GM18517 (cell line): ENCODE measurements around the gene GRIK5.
"Not testable (repeated sequence)": the region's sequence is repeated elsewhere in the genome, so short reads cannot be mapped to it uniquely, and the experiment has no call there.

ENCODE experiments used
- ATAC-seq: cut with Tn5 transposase; IDR thresholded peaks from one replicate; pipeline ENCODE4 v1.9.1; 2021; ENCODE audit warnings: mild to moderate bottlenecking, moderate library complexity; ENCODE audit not compliant: unreplicated experiment

GRIK5 gene

DNA sequence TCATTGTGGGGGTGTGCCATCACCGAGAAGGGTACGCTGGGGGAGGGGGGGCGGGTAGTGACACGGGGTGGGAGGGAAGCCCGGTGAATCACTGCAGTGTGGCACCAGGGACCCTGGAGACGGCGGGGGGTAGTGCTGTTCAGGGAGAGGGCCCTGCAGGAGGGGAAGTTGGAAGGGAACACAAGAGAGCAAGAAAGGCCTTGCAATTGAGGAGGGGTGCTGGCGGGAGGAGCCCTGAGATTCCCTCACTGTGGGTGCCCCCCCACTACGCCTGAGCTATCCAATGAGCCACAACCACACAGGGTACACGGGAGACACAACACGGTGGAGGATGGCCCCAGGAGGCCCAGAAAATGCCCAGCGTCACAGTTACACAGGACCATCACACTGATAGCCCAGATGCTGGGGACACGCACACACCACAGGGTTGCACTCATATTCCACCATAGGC is 75.5 kb downstream of the GRIK5 start:
- no peak for ATAC-seq

- ATAC-seq = no peak
Measured at GRCh38 chr19:41993612-41994483, 76.2 kb downstream of the GRIK5 start, which contains the start of gene ATP1A3. Gene ATP1A3, minus strand, starts transcription at chr19:41994230. Its CDS starts 154 bp downstream, at chr19:41994076.

- not testable (repeated sequence) for ATAC-seq
Measured at GRCh38 chr19:41991925-41992569, 78.0 kb downstream of the GRIK5 start.

GRCh38 chr19:41991025-41991424 is 79.0 kb downstream of the GRIK5 start:
- no peak for ATAC-seq

GRCh38 chr19:41990615-41991014 is 79.4 kb downstream of the GRIK5 start:
- no peak for ATAC-seq

DNA sequence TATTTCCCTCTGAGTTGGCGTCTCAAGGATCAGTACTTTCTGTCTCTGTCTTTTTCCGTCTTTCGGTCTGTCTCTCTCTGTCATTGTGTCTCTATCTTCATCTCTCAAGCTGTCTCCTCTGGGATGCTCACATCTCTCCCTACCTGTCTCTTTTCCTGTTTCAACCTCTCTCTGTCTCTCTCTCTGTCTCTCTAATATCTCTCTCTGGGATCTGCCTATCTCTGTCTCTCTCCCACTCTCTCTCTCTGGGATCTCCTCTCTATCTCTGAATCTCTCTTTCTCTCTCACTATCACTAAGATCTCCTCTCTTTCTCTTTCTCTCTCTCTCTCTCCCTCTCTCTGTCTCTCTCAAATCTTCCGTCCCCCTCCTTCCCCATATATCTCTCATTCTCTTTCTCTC is 80.0 kb downstream of the GRIK5 start:
- no peak for ATAC-seq

GRCh38 chr19:41988947-41989346 is 81.1 kb downstream of the GRIK5 start:
- ATAC-seq = no peak

DNA sequence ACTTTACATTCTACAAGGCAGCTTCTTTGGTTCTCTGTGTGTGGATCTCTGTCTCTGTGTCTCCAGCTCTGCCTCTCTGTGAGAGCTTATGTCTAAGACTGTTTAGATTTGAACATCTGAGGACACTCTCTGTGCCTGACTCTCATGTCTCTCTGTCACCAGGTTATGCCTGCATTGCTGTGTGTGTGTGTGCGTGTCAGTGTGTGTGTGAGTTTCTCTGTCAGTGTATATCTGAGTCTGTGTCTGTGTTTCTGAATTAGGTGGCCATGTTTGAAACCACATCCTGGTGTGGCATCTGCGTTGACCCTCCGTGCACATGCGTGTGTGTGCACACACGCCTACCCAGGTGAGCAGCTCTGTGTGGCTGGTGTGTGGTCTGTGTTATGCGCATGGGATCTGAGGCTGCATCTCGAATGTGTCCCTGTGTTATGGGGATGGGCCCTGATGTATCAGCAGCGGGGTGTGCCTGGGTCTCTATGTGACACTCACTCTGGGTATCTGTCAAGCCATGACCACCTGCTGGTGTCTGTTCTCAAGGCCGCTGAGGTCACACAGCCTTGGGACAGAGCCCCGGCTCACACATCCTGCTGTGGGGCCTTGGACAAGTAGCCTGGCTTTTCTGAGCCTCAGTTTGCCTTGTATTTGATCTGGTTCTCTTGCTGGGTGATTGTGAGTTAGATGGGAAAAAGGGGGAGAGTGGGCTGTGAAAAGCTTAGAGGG is 82.7 kb downstream of the GRIK5 start:
- no peak for ATAC-seq

GRCh38 chr19:41984961-41985360 is 85.0 kb downstream of the GRIK5 start:
- no peak for ATAC-seq

DNA sequence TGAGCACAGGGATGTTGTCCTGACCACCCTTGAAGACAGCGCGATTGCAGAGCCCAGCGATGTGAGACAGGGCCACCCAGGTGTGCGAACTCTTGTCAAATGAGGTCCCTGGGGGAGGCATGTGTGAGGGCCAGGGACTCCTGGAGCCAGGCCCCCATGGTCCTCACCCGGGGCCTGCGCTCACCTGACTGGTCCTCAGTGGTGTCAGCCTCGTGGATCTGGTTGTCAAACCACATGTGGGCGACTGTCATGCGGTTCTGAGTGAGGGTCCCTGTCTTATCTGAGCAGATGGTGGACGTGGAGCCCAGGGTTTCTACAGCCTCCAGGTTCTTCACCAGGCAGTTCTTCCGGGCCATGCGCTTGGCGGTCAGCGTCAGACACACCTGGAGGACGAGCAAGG is 88.3 kb downstream of the GRIK5 start:
- no peak for ATAC-seq

DNA sequence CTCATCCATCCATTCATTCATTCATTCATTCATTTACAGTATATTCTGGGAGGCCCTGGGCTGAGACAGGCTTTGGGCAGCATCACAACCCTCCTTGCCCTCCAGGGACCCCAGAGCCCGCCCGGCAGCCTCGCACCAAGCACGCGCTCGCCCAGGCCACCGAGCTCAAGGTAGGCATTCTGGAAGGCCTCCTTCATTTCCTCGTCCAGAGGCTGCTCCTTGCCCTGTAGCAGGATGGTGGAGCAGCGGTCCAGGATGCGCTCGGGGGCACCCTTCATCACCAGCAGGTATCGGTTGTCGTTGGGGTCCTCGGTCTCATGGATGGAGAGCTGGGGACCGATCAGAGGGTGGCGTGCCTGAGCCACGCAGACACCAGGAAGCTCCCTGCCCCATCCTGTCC is 91.5 kb downstream of the GRIK5 start:
- ATAC-seq = no peak

GRCh38 chr19:41977916-41978315 is 92.1 kb downstream of the GRIK5 start:
- ATAC-seq = no peak

DNA sequence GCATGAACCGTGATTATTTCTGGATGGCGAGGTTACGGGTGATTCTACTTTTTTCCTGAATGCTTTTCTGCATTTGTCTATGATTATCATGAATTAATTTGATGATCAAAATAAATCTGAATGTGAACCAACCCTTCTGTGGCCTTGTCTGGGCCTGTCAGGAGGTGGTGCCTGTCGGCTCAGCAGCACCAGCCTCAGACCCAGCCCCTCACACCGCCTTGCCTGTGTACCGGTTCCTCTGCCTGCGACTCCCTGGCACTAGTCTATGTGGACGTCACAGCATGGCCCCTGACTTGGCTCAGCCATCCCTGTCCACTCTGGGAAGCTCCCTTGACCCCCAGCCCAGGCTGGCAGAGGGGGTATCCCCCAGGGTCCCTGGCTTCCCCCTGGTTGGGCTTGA is 95.4 kb downstream of the GRIK5 start:
- ATAC-seq = no peak

- ATAC-seq = no peak
Measured at GRCh38 chr19:41971363-41971762, 98.6 kb downstream of the GRIK5 start.

DNA sequence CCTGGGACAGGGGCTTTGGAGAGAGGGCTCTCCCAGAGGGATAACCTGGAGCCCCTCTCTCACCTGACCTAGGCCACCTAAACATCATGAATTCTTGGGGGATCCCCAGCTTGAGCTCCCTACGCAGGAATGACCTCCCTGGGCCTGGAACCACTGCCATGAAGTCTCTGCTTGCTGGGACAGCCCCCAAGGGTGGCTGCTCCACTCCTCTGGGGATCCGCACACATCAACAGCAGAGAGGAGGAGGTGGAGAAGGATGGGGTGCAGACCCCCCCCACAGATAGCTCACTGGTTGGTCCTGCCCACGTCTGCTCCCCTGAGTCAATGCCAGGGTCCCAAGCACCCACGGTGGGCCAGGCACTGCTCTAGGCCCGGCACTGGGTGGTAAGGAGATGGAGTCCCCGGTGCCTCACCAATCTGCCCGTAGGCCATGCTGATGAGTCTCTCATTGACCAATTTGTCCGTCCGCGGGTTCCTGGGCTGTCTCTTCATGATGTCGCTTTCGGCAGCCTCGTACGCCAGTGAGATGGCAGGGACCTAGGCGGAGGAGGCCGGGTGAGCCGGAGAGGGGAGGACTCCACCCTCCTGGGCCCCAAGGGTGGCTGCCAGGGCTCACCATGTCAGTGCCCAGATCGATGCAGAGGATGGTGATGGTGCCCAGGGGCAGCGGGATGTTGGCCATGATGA is 100.1 kb downstream of the GRIK5 start:
- no peak for ATAC-seq

GRCh38 chr19:41968751-41969595 is 101.0 kb downstream of the GRIK5 start:
- no peak for ATAC-seq

GRCh38 chr19:41967054-41967783 is 102.8 kb downstream of the GRIK5 start:
- ATAC-seq = no peak

- no peak for ATAC-seq
Measured at GRCh38 chr19:41965106-41965505, 104.9 kb downstream of the GRIK5 start.

GRCh38 chr19:41960973-41961372 is 109.0 kb downstream of the GRIK5 start:
- no peak for ATAC-seq
